Activated CD4-positive, alpha-beta T cell treated with anti-CD3 and anti-CD28 coated beads, Interleukin-10, Interleukin-2, amounts not matched to agents 100 ng/mL and 50 ng/mL, durations not matched to agents 16 hours and 8 hours (primary cell): ENCODE data around the gene SLC35D2.

Experiments used
- DNase-seq: peaks from one replicate; pipeline ENCODE4 v3.0.0-alpha.2; 2020

Gene SLC35D2

GRCh38 chr9:96383165-96383942, at the start of gene SLC35D2:
SLC35D2 (minus strand) TSS chr9:96383711; CDS start chr9:96383634, 77 bp downstream.
- peak; percentile 13 for DNase-seq

- no peak for DNase-seq
Observed at GRCh38 chr9:96430377-96430776, 46.9 kb upstream of the SLC35D2 start.

GRCh38 chr9:96429732-96430131, 46.2 kb upstream of the SLC35D2 start:
- no peak for DNase-seq

- no peak for DNase-seq
Observed at GRCh38 chr9:96425500-96426169, 42.1 kb upstream of the SLC35D2 start.

GRCh38 chr9:96423985-96424336, 40.5 kb upstream of the SLC35D2 start:
- no peak for DNase-seq

- no peak for DNase-seq
Observed at GRCh38 chr9:96423322-96423984, 39.9 kb upstream of the SLC35D2 start.

GRCh38 chr9:96420468-96421219, 37.1 kb upstream of the SLC35D2 start:
- peak; percentile 80 for DNase-seq

- no peak for DNase-seq
Observed at GRCh38 chr9:96419691-96419969, 36.1 kb upstream of the SLC35D2 start.

- peak; percentile 81 for DNase-seq
Observed at GRCh38 chr9:96418920-96419690, 35.6 kb upstream of the SLC35D2 start.

- peak; percentile 98 for DNase-seq
Observed at GRCh38 chr9:96418083-96418919, 34.8 kb upstream of the SLC35D2 start, which contains the start of gene ZNF367. ZNF367 (minus strand) TSS chr9:96418370; CDS start chr9:96418032, 338 bp downstream.

- no peak for DNase-seq
Observed at GRCh38 chr9:96417661-96418082, 34.2 kb upstream of the SLC35D2 start.

- DNase-seq, result peak; percentile 93
Observed at GRCh38 chr9:96417051-96417586, 33.6 kb upstream of the SLC35D2 start.

- no peak for DNase-seq
Observed at GRCh38 chr9:96413302-96414221, 30.1 kb upstream of the SLC35D2 start.

- DNase-seq, result no peak
Observed at GRCh38 chr9:96412174-96412913, 28.8 kb upstream of the SLC35D2 start.

- no peak for DNase-seq
Observed at GRCh38 chr9:96411129-96411838, 27.8 kb upstream of the SLC35D2 start.

- peak; percentile 34 for DNase-seq
Observed at GRCh38 chr9:96408409-96409280, 25.1 kb upstream of the SLC35D2 start.

- DNase-seq, result no peak
Observed at GRCh38 chr9:96400132-96400910, 16.8 kb upstream of the SLC35D2 start.
